ENCODE measurements around the gene SLC6A17.

SLC6A17 gene

GRCh38 chr1:110136911-110137310 is 13.4 kb upstream of the SLC6A17 start:
- no peak for ATAC-seq

DNA sequence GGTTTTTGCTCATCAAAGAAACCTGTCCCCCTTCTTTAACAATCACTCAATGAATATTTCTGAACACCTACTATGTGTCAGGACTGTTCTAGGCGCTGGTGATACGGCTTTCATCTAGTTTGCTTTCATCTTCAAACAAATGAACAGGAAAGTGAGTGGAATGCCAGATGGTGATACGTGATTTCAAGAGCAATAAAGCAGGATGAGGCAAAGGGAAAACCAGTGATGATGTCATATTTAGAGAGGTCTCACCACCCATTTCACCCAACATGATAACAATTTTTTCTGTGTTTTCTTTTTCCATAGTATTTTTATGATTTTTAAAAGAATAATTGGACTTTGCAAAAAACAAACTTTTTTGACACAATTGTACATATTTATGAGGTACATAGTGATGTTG is 11.3 kb upstream of the SLC6A17 start:
- no peak for ATAC-seq

- no peak for ATAC-seq
Observed at GRCh38 chr1:110144366-110144765, 5.9 kb upstream of the SLC6A17 start.

GRCh38 chr1:110148961-110149360 is 1.3 kb upstream of the SLC6A17 start:
- ATAC-seq: no peak

DNA sequence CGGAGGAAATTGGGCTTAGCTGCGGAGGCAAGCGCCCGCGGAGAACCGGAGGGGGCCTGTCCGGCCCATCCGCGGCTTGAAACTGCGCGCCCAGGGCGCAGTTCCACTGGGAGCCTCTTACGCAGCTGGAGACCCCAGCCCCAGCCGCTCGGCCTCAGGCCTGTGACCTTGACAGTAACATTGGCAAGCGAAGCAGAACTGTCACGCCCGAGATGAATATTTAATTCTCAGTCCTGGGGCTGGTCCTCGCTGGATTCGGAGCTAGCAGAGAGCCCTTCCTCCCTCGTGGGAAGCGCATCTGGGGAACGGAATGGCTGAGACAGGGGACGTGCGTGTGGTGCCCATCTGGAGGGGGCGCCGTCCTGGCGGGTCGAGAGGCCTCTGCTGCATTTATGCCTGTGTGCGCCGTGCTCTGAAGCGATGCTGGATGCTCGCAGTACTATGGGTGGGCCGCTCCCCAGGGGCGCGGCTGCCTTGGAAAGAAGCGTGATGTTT is 928 bp downstream of the SLC6A17 start:
- no peak for ATAC-seq

- ATAC-seq: no peak
Observed at GRCh38 chr1:110152133-110152785, 2.0 kb downstream of the SLC6A17 start.

GRCh38 chr1:110153407-110153950 is 3.2 kb downstream of the SLC6A17 start:
- no peak for ATAC-seq

DNA sequence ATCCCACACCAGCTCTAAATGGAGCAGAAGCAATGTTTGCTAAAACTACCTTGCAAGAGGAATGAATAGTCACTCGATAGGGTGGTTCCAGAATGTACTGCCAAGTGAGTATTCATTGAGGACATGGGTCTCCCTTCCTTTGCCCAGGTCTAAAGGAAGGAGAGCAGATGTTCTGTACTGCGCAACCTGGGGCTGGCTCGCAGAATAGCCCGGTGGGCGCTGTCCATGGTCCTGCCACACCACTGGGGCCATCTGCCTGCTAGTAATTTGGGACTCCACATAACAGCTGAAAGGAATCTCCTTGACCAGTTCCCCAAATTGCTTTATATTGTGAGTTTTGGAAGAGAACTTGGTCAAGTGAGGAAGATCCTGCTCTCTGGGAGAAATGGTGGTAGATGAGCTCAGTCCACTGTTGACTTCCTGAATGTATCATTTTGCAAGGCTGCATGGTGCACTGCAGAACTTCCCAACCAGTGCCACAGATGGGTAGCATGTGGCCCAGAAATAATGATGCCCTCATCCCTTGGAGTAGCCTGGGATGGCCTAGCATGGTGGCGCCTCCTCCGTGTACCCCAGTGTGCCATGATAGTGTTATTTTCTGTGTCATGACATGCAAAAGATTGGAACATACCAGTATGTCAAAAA is 5.7 kb downstream of the SLC6A17 start:
- ATAC-seq: no peak

- no peak for ATAC-seq
Observed at GRCh38 chr1:110158261-110158660, 8.0 kb downstream of the SLC6A17 start.

DNA sequence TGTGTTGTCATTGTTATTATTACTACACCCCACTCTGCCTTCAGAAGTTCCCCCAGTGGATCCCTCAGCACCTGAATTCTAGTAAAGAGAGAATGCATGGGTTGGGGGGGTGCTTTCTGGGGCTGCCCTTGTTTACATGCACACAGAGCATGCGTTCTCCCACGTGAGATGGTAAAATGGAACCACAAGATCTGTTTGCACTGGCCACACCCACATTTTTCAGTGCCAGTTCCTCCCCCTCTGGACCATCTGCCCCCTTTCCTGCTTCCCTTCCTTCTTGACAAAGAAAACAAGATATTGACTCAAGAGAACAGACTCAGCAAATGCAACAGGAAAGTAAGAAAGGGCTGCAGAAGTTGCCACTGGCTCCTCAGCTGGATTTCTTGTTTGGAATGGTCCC is 8.9 kb downstream of the SLC6A17 start:
- ATAC-seq: no peak

DNA sequence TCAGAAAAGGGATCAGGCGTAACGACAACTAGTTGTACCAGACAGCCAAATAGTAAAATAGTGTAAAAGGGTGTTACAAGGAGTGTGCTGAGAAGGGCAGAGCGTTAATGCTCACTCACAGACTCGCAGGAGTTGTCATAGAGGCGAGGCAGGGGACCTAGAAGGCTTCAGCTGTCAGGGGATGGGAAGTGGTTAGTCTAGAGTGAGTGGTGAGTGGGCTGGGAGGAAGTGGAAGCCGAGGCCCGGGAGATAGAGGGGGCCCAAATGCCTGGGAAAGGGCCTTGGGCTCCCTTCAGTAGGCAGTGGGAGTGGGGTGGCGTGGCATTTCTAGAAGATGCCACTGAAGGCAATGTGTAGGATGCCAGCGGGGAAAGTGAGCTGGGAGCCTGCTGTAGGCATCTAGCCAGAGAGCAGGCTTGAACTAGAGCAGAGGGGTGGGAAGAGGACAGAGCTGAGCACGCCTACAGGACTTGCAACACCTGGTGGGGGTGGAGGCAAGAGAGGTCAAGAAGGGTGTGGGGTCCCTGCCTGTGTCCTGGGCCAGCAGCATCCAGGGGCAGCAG is 10.3 kb downstream of the SLC6A17 start:
- no peak for ATAC-seq

GRCh38 chr1:110161165-110161564 is 10.9 kb downstream of the SLC6A17 start:
- ATAC-seq: no peak

GRCh38 chr1:110161849-110162248 is 11.6 kb downstream of the SLC6A17 start:
- no peak for ATAC-seq

GRCh38 chr1:110163591-110163990 is 13.3 kb downstream of the SLC6A17 start:
- no peak for ATAC-seq

- no peak for ATAC-seq
Observed at GRCh38 chr1:110164725-110165350, 14.5 kb downstream of the SLC6A17 start.

GRCh38 chr1:110165761-110166231 is 15.5 kb downstream of the SLC6A17 start:
- ATAC-seq: no peak

DNA sequence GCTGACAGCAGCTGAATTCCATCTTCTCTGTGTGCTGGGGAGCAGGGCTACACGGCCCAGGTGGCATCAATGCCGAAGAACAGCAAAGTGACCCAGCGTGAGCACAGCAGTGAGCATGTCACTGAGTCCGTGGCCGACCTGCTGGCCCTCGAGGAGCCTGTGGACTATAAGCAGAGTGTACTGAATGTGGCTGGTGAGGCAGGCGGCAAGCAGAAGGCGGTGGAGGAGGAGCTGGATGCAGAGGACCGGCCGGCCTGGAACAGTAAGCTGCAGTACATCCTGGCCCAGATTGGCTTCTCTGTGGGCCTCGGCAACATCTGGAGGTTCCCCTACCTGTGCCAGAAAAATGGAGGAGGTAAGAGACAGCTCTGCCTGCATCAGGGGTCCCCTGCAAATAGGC is 16.6 kb downstream of the SLC6A17 start:
- no peak for ATAC-seq

DNA sequence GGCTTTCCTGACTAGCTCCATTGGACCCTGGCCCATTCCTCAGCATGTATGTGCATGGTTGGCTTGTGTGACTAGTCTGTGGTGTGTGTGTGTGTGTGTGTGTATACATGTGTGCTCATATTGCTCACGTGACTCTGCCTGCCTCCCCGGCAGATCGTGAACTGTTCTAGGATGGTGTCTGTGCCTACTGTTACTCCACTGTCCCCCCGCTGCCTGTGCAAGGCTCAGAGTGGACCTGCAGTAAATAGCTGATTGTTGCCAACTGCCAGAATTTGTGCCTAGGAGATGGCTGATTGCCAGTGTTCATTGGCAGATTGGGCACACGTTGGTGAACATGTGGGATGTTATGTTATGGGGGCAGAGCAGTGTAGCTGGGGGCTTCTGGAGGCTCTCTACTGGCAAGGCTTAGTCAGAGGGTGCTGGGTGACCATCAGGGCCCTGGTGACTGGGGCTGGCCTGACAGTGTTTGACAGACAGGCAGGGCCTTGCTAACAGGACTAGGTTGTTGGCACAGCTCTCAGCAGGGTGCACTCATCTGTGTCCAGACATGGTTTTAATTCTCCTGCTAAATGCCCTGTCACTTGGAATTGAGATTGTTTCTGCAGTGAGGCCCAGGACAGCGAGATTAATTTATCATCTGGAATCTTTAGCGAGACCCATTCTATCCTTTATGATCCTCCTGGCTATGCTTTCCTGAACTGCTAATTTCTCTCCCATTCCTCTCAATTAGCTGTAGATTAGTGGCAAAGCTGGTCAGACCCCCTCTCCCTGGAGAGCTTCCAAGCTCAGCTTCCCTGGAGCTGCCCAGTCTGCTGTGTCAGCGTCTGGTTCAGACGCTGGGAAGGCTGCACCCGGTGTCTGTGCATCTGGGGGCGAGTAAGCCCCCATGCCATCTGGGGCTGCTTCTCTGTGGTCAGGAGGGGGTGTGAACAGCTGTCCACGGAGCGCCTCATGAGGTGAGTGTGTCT is 20.8 kb downstream of the SLC6A17 start:
- no peak for ATAC-seq

- no peak for ATAC-seq
Observed at GRCh38 chr1:110172001-110172400, 21.7 kb downstream of the SLC6A17 start.

DNA sequence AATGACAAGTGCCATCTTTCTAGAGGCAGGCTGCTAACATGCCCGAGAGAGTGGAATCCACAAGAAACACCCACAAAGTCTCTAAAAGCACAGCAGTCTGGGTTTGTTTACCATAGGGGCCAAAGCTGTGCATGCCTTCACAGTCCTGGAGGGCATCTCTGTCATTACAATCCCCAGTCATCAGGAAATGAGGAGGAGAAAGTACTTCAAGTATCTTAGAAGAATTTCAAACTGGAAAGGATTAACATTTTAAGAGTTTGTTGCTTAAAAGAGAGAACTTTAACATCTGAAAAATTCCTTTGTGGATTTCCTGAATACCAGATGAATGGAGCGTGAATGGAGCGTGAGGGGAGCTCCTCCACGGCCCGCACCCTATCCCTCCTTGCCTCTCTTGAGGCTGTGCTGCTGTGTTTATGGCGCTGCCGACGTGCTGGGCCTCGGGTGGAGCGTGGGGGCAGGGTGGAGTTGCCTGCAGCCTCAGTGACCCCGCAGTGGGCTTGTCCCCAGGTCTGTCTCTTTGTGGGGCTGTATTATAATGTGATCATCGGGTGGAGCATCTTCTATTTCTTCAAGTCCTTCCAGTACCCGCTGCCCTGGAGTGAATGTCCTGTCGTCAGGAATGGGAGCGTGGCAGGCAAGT is 23.3 kb downstream of the SLC6A17 start:
- ATAC-seq: no peak

DNA sequence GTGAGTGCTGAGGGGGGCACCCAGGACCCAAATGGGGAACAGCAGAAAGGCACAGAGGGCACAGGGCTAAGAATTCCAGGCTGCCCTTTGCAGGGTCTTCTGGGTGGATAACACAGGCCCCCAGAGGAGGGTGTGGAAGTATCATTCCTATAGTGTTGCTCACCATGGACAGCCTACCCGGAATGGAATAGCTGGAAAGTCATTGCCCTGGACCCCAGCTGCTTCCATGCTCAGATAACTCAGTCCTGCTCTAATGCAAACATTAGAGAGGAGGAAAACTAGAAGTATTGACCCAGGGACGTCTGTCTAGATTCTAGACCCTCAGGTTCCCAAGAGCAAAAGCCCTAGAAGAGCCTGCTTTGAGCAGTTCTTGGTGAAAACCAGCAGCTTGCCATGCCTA is 24.7 kb downstream of the SLC6A17 start:
- no peak for ATAC-seq

Measured in activated CD4-positive, CD25-positive, alpha-beta regulatory T cell treated with anti-CD3 and anti-CD28 coated beads, Interleukin-2, amount 50 U/mL, for 24 hours (primary cell).